ENCODE measurements around the gene PDE3A. TPM values are rescaled to one million over a fixed set of nuclear protein-coding genes. Genes with fewer than 3 reads are reported as not detected.

PDE3A gene
- total RNA-seq, 2 donors from 2014 or later, result 80.7 to 127 TPM

DNA sequence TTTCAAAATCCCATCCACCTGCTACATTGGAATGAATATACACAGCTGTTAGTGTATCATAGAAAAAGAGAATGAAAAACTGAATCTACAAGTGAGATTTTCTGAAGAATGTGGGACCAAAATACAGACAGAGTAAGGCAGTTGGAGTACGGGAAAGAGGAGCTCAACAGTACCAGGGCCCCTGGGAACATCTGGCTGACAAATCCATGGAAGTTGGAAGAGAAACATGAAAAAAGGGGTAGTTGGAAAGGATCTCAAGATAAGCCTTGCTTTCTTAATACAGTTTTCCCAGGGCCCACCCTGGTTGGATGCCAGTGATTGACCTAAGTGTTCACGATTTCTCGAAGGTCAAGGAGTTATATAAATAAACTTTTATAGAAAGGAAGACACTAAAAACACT is 272.8 kb downstream of the PDE3A start:
- Histone ChIP-seq H3K27me3 (no peaks in the 10 kb centered on the region), H3K4me1 (no peaks in the 10 kb centered on the region), H3K4me3 (no peak overlapping the region), H3K36me3 (peaks cover 27% of the 10 kb centered on the region), H3K9me3 (no peaks in the 10 kb centered on the region), H3K27ac (no peak overlapping the region)
- DNase-seq (ENCODE audit: low spot score), result no peak
- TF ChIP-seq, protein P1, sequence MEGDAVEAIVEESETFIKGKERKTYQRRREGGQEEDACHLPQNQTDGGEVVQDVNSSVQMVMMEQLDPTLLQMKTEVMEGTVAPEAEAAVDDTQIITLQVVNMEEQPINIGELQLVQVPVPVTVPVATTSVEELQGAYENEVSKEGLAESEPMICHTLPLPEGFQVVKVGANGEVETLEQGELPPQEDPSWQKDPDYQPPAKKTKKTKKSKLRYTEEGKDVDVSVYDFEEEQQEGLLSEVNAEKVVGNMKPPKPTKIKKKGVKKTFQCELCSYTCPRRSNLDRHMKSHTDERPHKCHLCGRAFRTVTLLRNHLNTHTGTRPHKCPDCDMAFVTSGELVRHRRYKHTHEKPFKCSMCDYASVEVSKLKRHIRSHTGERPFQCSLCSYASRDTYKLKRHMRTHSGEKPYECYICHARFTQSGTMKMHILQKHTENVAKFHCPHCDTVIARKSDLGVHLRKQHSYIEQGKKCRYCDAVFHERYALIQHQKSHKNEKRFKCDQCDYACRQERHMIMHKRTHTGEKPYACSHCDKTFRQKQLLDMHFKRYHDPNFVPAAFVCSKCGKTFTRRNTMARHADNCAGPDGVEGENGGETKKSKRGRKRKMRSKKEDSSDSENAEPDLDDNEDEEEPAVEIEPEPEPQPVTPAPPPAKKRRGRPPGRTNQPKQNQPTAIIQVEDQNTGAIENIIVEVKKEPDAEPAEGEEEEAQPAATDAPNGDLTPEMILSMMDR (IDR thresholded peaks at IDR 0.05), result no peak

DNA sequence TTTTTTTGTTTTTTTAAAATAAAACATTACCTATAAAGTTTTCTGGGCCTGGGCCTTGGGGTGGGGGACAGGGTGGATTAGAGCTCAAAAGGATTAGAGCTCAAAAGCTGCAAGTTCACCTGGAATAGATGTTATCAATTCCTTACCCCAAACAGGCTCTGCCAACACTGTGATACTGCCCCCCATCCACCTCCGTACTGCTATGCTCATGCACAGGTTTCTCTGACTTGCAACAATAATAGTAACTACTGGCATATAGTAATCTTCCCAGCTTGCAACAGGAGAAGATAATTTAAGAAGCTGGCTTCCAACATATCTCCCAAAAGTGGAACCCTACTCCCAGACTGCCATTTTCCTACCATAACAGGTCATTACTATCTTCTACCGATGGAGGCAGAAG is 275.5 kb downstream of the PDE3A start:
- Histone ChIP-seq H3K4me3 (no peak overlapping the region), H3K27me3 (no peaks in the 10 kb centered on the region), H3K27ac (no peak overlapping the region), H3K4me1 (no peaks in the 10 kb centered on the region), H3K36me3 (peaks cover 18% of the 10 kb centered on the region), H3K9me3 (no peaks in the 10 kb centered on the region)
- no peak for DNase-seq (ENCODE audit: low spot score)
- TF ChIP-seq, protein P1 (IDR thresholded peaks at IDR 0.05), result no peak

- Histone ChIP-seq H3K36me3 (peaks cover 14% of the 10 kb centered on the region), H3K4me1 (no peaks in the 10 kb centered on the region), H3K9me3 (no peaks in the 10 kb centered on the region), H3K27ac (no peak overlapping the region), H3K4me3 (no peak overlapping the region), H3K27me3 (no peaks in the 10 kb centered on the region)
- TF ChIP-seq, protein P1 (IDR thresholded peaks at IDR 0.05), result peak; percentile 39 to 61
- no peak for DNase-seq (ENCODE audit: low spot score)
Observed at GRCh38 chr12:20646239-20646827, 278.0 kb downstream of the PDE3A start.

GRCh38 chr12:20653871-20654270 is 285.5 kb downstream of the PDE3A start:
- DNase-seq (ENCODE audit: low spot score), result no peak
- Histone ChIP-seq H3K4me1 (peaks cover 0 to 8% of the 10 kb centered on the region in 2 donors), H3K27ac (no peak overlapping the region), H3K27me3 (no peaks in the 10 kb centered on the region), H3K4me3 (no peak overlapping the region), H3K36me3 (peaks cover 48% of the 10 kb centered on the region), H3K9me3 (no peaks in the 10 kb centered on the region)
- TF ChIP-seq, protein P1 (IDR thresholded peaks at IDR 0.05), result no peak

DNA sequence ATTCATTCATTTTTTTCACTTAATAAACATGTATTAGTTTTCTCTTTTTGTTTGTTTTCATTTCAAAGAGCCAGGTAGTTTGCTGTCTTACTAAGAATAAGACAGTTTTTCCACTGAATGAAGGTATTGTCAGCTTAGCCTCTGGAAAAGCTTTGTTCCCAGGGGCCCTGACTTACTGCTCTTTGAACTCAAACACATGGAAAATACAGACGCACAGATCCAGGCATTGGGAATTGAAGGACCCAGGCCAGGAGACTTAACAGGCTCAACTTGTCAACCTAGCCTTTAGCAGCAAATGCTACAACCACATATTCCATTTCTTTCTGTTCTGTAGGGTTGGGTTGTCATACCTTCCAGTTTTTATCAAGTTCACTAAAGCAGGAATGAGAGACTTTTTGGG is 288.3 kb downstream of the PDE3A start:
- Histone ChIP-seq H3K27me3 (no peaks in the 10 kb centered on the region), H3K36me3 (peaks cover 71% of the 10 kb centered on the region), H3K4me3 (no peak overlapping the region), H3K27ac (no peak overlapping the region), H3K4me1 (peaks cover 0 to 8% of the 10 kb centered on the region in 2 donors), H3K9me3 (peaks cover 0 to 13% of the 10 kb centered on the region in 2 donors)
- TF ChIP-seq, protein P1 (IDR thresholded peaks at IDR 0.05), result no peak
- DNase-seq (ENCODE audit: low spot score), result no peak

DNA sequence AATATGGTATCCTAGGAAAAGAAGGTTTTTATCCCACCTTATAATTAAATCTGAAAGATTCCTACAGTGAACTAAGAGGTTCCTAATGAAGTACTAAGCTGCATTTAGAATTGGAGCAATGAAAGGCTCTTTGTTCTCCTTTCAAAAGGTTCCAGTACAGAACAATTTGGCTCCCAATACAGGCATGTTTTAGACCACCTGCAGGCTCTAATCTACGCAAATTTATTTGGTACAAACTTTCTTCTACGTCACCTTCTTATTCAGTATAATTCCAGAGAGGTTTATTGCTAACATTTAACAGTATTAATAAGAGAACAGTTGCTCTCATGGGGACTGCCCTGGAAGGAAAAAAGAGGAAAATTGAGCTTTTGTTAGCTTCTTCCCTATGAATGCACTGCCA is 289.2 kb downstream of the PDE3A start:
- TF ChIP-seq, protein P1 (IDR thresholded peaks at IDR 0.05), result no peak
- Histone ChIP-seq H3K4me3 (no peak overlapping the region), H3K9me3 (peaks cover 0 to 13% of the 10 kb centered on the region in 2 donors), H3K4me1 (peaks cover 0 to 8% of the 10 kb centered on the region in 2 donors), H3K36me3 (peaks cover 79% of the 10 kb centered on the region), H3K27me3 (no peaks in the 10 kb centered on the region), H3K27ac (no peak overlapping the region)
- DNase-seq (ENCODE audit: low spot score), result no peak
